ENCODE data around the gene KRTAP10-5. TPM values are rescaled to one million over a fixed set of nuclear protein-coding genes. Genes with fewer than 3 reads are reported as not detected.

KRTAP10-5 gene
- total RNA-seq, 1 donor from 2014 or later, result not detected

GRCh38 chr21:44571844-44572782 is 8.3 kb downstream of the KRTAP10-5 start:
- no peaks in the 10 kb centered on the region for H3K36me3 ChIP-seq
- H3K4me3 ChIP-seq, result no peak overlapping the region
- no peak for TF ChIP-seq CTCF (IDR thresholded peaks at IDR 0.05)
- H3K27ac ChIP-seq, result no peak overlapping the region
- H3K4me1 ChIP-seq, result no peaks in the 10 kb centered on the region
- intact Hi-C loops (cut with DNase I), result no loop called here
- peaks cover under 1 to 6% of the 10 kb centered on the region in 2 donors for H3K9me3 ChIP-seq
- DNase-seq (ENCODE audit: low spot score in 2 of 2), result no peak
- H3K27me3 ChIP-seq, result no peaks in the 10 kb centered on the region

- no peak for DNase-seq (ENCODE audit: low spot score in 2 of 2)
- Histone ChIP-seq H3K27ac (no peak overlapping the region), H3K4me3 (no peak overlapping the region), H3K27me3 (no peaks in the 10 kb centered on the region), H3K36me3 (no peaks in the 10 kb centered on the region), H3K9me3 (no peaks in the 10 kb centered on the region), H3K4me1 (no peaks in the 10 kb centered on the region)
- TF ChIP-seq CTCF (IDR thresholded peaks at IDR 0.05), result no peak
- intact Hi-C loops (cut with DNase I), result no loop called here
Observed at GRCh38 chr21:44571296-44571695, 9.1 kb downstream of the KRTAP10-5 start.

- Histone ChIP-seq H3K27me3 (no peaks in the 10 kb centered on the region), H3K4me1 (no peaks in the 10 kb centered on the region), H3K4me3 (no peak overlapping the region), H3K9me3 (no peaks in the 10 kb centered on the region), H3K36me3 (no peaks in the 10 kb centered on the region), H3K27ac (no peak overlapping the region)
- no peak for DNase-seq (ENCODE audit: low spot score in 2 of 2)
- intact Hi-C loops (cut with DNase I), result no loop called here
- TF ChIP-seq CTCF (IDR thresholded peaks at IDR 0.05), result no peak
Observed at GRCh38 chr21:44569861-44570517, 10.4 kb downstream of the KRTAP10-5 start.

- Histone ChIP-seq H3K36me3 (no peaks in the 10 kb centered on the region), H3K4me1 (no peaks in the 10 kb centered on the region), H3K27ac (no peak overlapping the region), H3K27me3 (no peaks in the 10 kb centered on the region), H3K9me3 (no peaks in the 10 kb centered on the region), H3K4me3 (no peak overlapping the region)
- intact Hi-C loops (cut with DNase I), result no loop called here
- TF ChIP-seq CTCF (IDR thresholded peaks at IDR 0.05), result no peak
- no peak for DNase-seq (ENCODE audit: low spot score in 2 of 2)
Observed at GRCh38 chr21:44568667-44569556, 11.5 kb downstream of the KRTAP10-5 start.

- Histone ChIP-seq H3K4me3 (no peak overlapping the region), H3K27ac (no peak overlapping the region), H3K9me3 (no peaks in the 10 kb centered on the region), H3K4me1 (no peaks in the 10 kb centered on the region), H3K36me3 (no peaks in the 10 kb centered on the region), H3K27me3 (no peaks in the 10 kb centered on the region)
- intact Hi-C loops (cut with DNase I), result no loop called here
- DNase-seq (ENCODE audit: low spot score in 2 of 2), result no peak
- TF ChIP-seq CTCF (IDR thresholded peaks at IDR 0.05), result no peak
Observed at GRCh38 chr21:44568261-44568660, 12.1 kb downstream of the KRTAP10-5 start.
